ENCODE data around the gene GLI2.

Gene GLI2

DNA sequence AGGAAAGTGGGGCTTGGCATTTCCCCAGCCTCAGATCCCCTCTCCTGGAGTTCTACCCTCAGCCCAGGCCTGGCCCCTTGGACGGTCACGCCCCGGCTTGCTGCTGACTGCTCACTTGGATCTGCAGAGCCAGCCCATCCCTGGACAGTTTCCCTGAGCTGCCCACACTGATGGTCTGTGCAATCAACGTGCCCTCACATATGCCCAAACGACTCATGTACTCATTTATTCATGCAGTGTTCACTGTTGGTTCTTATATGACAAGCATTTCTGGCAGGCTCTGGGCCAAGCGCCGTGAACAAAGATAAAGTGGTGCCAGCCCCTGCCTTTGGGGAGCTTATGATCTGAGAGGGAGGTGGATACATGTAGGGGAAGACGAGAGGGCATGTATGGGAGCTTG lies 20.3 kb upstream of the GLI2 start:
- DNase-seq, result no peak

GRCh38 chr2:120715941-120716340 lies 19.7 kb upstream of the GLI2 start:
- no peak for DNase-seq

- no peak for DNase-seq
Measured at GRCh38 chr2:120716641-120717585, 18.8 kb upstream of the GLI2 start.

GRCh38 chr2:120719491-120719890 lies 16.2 kb upstream of the GLI2 start:
- DNase-seq, result no peak

DNA sequence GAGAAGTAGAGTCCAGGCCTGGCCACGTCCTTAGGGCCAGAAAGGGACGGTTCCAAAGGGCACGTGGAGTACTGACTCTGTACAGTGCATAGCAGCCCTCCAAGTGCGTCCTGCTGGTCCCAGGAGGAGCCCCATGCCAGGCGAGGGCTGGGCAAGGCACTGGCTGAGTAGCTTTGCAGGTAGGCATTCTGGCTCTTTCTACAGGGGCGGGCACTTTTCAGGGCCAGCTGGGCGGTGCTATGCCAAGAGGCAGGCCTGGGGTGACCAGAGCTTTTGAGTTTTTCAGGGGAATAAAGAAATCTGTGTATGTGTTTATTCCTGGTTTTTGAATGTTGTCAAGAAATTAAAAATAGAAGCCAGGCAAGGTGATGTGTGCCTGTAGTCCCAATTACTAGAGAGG lies 15.4 kb upstream of the GLI2 start:
- no peak for DNase-seq

GRCh38 chr2:120720746-120721375 lies 14.8 kb upstream of the GLI2 start:
- no peak for DNase-seq

DNA sequence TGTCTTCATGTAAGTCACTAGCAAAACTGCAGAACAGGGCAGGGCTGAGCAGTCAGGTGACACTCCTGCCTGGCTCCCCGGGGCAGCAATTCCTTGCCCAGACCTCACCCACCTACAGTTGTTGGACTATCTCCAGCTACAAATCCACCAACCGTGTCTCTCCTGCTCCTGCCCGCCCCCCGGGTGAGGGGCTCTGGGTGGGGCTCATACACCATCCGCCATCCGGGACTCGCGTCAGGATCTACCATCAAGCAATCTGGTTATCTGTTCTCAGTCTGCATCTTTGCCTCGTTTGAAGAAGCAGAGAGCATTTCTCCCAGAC lies 13.5 kb upstream of the GLI2 start:
- DNase-seq, result no peak

DNA sequence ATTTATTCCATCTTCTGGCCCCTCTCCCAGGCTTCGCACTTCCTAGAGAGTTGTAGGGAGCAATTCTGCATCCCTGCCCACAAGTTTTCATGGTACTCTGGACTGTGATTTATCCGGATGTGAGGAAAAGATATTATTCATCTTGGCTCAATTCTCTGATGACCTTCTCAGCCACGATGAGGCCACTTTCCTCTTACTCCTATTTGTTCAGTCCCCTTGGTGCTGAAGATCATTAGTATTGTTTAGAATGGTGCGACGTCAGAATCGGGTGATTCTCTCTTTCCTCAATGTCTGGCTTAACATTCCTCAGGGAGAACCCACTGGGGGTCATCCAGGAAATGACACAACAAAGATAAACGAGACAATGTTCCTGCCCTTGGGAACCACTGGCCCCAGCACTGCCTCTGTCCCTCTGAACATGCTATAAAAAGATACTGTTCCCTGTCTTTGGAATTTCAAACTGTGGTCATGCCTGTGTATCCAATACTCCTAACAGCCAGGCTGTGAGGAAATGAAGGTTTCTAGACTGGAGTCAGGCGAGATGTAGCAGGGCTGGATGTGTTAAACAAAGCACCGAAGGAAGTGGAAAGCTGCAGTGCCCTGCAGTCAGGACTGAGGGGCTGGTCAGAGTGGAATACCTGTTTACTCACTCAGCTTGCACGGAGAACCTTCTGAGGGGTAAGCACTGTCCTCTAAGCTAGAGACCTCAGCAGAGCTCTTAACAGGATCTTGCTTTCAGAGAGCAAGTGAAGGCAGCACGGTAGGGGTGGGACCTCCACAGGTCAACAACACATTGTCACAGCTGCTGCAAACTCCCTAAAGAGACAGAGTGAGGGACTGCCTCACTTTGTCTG lies 12.9 kb upstream of the GLI2 start:
- DNase-seq, result no peak

DNA sequence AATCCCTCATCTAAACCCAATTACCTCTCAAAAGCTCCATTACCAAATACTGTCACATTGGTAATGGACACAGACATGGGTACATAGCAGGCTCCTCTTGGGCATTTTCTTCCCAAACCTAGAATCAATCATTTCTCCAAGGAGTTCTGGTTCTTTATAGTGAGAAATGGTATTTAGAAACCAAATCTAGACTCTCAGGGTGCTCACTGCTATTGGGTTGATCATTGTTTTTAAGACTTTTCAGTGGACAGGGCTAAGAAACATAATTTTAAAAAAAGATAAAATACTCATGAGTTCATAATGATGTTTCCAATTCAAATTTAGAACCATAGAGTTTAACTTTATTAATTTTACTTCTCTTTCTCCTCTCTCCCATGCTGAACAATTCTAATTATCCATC lies 9.4 kb upstream of the GLI2 start:
- DNase-seq, result no peak

- DNase-seq, result no peak
Measured at GRCh38 chr2:120729406-120730399, 6.0 kb upstream of the GLI2 start.

DNA sequence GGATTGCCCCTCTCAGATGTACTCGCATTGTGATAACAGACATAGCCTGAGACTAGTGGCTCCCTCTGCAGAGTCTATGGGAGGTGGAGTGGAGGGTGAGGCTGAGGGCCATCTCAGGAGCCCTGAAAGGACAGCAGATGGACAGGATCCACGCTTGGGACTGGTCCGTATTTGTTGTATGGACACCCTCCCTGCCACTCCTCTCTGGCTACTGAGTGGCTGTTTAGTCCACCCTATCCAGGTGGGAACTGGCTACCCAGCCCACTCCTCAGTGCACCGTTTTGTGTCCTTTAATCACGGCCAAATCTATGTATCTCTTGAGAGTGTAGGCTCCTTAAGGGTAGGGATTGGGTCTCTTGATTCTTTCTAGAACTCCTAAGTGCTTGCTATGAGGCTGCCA lies 4.5 kb upstream of the GLI2 start:
- DNase-seq, result no peak

GRCh38 chr2:120732506-120733237 lies 3.0 kb upstream of the GLI2 start:
- DNase-seq, result no peak

- no peak for DNase-seq
Measured at GRCh38 chr2:120733238-120733932, 2.3 kb upstream of the GLI2 start.

DNA sequence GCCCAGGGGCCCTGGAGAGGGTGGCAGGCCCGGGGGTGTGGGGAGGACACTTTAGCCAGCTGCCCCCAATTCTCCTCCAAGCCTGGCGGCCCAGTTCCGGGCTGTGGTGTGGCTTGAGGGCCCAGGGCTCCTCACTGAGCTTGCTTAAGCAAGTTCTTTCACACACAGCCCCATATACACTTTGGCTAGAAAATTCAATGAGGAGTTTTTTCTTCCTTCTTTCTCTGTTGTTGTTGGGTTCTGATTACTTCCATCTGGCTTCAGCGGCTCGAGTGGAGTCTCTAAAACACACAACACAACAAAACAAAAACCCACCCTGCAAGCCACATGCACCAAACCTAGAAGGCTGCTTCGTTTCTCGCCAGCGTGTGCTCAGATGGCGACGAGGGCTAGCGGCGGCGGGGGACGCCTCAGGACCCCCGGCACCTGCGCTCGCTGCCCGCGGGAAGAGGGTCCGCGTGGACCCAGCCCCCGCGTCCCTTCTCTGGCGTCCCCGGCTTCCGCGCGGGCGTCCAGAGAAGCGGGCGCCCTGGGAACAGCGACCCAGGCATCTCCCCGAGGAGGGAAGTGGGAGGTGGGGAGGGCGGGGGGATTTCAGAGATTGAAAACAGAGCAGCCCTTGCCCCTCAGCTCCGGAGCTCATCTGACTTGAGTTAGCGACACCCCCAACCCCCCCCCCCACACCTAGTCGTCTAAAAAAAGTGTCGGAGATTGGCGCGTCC lies 577 bp upstream of the GLI2 start:
- DNase-seq, result no peak

DNA sequence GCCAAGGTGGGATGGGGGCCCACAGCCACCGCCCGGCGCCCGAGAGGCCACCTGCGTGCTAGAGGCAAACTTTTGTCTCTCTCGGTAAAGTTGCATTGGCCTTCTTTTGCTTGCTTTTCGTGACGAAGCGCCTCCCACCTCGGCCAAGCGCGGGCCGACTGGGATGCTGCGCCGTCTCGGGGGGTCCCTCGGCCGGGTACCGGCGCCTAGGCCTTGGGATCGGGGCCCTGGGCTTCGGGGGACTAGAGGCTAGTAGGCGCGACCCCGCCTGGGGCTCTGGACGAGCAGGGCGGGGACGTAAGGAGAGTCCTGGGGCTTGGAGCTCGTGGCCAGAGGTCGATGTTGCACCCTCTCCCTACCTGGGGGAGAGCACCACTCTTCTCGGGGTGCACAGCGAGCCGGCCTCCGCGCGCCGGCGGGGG lies 545 bp downstream of the GLI2 start:
- no peak for DNase-seq

DNA sequence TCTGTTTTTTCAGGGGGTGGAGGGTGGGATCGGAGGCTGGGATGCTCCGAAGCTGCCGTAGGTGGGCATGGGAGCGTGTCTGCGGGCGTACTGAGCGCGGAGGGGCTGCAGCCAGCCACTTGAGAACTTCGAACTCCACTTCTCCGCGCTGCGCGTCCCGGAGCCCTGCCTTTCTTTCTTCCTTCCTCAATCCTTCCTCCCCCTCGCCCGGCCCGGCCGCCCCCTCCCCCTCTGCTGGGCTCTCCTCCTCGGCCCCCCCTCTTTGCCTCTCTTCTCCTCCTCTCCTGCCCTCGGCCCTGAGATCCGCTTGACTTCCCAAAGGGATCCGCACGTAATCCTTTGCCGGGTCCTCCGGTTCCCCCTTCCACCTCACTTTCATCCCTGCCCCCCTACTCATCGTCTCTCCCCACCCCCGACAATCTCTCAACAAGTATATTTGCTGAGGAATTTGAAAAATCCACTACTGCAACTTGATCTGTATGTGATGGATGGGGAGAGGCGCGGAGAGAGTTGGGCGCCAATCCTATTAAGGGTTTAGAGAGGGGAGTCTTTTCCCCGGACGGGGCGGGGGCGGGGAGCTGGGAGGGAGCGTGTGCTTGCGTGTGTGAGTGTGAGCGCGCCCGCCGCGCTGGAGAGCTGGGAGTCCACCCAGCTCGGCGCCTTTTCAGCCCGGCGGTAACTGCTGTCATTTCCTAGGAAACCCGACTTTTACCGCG lies 1.1 kb downstream of the GLI2 start:
- no peak for DNase-seq

DNA sequence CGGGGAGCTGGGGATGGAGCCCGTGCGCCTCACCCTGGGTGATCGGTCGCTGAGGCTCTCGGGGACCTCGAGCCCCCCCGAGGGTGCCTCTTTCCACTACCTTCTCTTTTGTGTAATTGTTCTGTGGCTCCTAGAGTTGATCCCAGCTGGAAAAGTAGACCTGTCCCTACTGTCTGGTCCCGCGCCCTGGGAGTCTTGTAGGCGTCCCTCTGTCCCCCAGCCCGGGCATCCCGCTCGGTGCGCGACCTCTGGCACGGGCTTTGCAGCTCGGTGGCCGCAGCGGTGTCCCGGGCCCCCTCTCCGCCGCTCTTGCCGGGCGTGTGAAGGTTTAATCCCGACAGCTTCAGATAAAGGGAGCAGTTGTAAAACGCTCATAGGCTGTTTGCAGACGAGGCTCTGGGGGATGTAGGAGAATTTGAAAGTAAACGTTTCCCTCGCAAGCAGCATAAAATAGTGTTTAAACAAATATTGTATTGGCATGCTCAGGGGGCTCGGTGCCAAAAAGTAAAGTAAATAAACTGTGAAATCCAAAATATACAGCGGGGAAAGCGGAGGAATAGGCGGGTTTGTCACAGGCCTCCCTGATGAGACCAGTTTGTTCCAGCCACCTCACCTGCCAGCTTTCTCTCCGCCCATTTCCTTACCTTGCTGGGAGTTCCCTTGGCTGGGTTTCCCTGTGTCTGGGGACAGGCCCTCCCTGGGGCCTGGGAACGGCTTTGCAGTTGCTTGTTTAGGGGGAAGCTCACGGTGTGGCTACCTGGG lies 1.9 kb downstream of the GLI2 start:
- DNase-seq, result no peak

- no peak for DNase-seq
Measured at GRCh38 chr2:120738117-120738516, 2.4 kb downstream of the GLI2 start.
